SK-N-SH treated with all-trans-retinoic acid at 6 μM for 48 hours (cell line): ENCODE results near the gene FUOM.

ENCODE experiments used
- ATAC-seq: fragments of 200-7000 bp; cut with Tn5 transposase; 3 replicates; pipeline ENCODE4 v1.9.1; 2020; ENCODE audit warnings: mild to moderate bottlenecking, moderate library complexity
- ARNTL ChIP-seq: fragments of 450-650 bp; formaldehyde crosslinking; IDR thresholded peaks from 2 replicates; pipeline ENCODE4 v1.5.0; 2020; ENCODE audit warnings: low read depth, mild to moderate bottlenecking, moderate library complexity, borderline replicate concordance
- BACH2 ChIP-seq: fragments of 250-450 bp; sonication (Bioruptor Pico); IDR thresholded peaks from 2 replicates; pipeline ENCODE4 v1.9.0; 2021; ENCODE audit warnings: mild to moderate bottlenecking, borderline replicate concordance
- CREB5 ChIP-seq: fragments of 250-450 bp; sonication (Bioruptor Pico); IDR thresholded peaks from 2 replicates; pipeline ENCODE4 v1.5.1; 2020; ENCODE audit warnings: low read depth, mild to moderate bottlenecking, moderate library complexity
- CSDC2 ChIP-seq: fragments of 250-450 bp; sonication (Bioruptor Pico); IDR thresholded peaks from 2 replicates; pipeline ENCODE4 v1.5.0; 2020; ENCODE audit warnings: mild to moderate bottlenecking, moderate library complexity
- CSRNP3 ChIP-seq: fragments of 250-450 bp; sonication (Bioruptor Pico); IDR thresholded peaks from 2 replicates; pipeline ENCODE4 v1.5.1; 2021; ENCODE audit warnings: mild to moderate bottlenecking, moderate library complexity
- GLIS3 ChIP-seq: fragments of 250-450 bp; sonication (Bioruptor Pico); IDR thresholded peaks from 2 replicates; pipeline ENCODE4 v1.5.0; 2020; ENCODE audit warnings: mild to moderate bottlenecking, moderate library complexity
- OSR1 ChIP-seq: fragments of 250-450 bp; sonication (Bioruptor Pico); IDR thresholded peaks from 2 replicates; pipeline ENCODE4 v1.8.0; 2022; ENCODE audit warnings: moderate library complexity, mild to moderate bottlenecking, inconsistent platforms
- POU6F1 ChIP-seq: fragments of 250-450 bp; sonication (Bioruptor Pico); IDR thresholded peaks from 2 replicates; pipeline ENCODE4 v1.8.0; 2021; ENCODE audit warnings: low read depth, mild to moderate bottlenecking, moderate library complexity, borderline replicate concordance
- PPARA ChIP-seq: fragments of 250-450 bp; sonication (Bioruptor Pico); IDR thresholded peaks from 2 replicates; pipeline ENCODE4 v1.5.0; 2020; ENCODE audit warnings: mild to moderate bottlenecking, borderline replicate concordance
- RARB ChIP-seq: fragments of 250-450 bp; sonication (Bioruptor Pico); IDR thresholded peaks from 2 replicates; pipeline ENCODE4 v1.8.0; 2021; ENCODE audit warnings: mild to moderate bottlenecking, moderate library complexity
- SNAI2 ChIP-seq: fragments of 250-450 bp; sonication (Bioruptor Pico); IDR thresholded peaks from 2 replicates; pipeline ENCODE4 v1.5.0; 2020; ENCODE audit warnings: mild to moderate bottlenecking, moderate library complexity
- TCF4 ChIP-seq: fragments of 250-450 bp; sonication (Bioruptor Pico); IDR thresholded peaks from 2 replicates; pipeline ENCODE4 v1.8.0; 2021; ENCODE audit warnings: mild to moderate bottlenecking, moderate library complexity, borderline replicate concordance
- TOX ChIP-seq: fragments of 250-450 bp; sonication (Bioruptor Pico); IDR thresholded peaks from 2 replicates; pipeline ENCODE4 v1.8.0; 2021; ENCODE audit warnings: mild to moderate bottlenecking, moderate library complexity, borderline replicate concordance
- ZC3H10 ChIP-seq: fragments of 250-450 bp; sonication (Bioruptor Pico); IDR thresholded peaks from 2 replicates; pipeline ENCODE4 v1.5.1; 2021; ENCODE audit warnings: mild to moderate bottlenecking, moderate library complexity
- ZFP3 ChIP-seq: fragments of 250-450 bp; sonication (Bioruptor Pico); IDR thresholded peaks from 2 replicates; pipeline ENCODE4 v1.5.0; 2020; ENCODE audit warnings: mild to moderate bottlenecking, moderate library complexity
- ZFP30 ChIP-seq: fragments of 450-650 bp; formaldehyde crosslinking; IDR thresholded peaks from 2 replicates; pipeline ENCODE4 v1.5.0; 2022; ENCODE audit warnings: mild to moderate bottlenecking, moderate library complexity
- ZNF565 ChIP-seq: fragments of 450-650 bp; formaldehyde crosslinking; conservative IDR thresholded peaks from 2 replicates; pipeline ENCODE4 v1.5.0; 2020; ENCODE audit warnings: low read depth, mild to moderate bottlenecking, moderate library complexity
- ZNF70 ChIP-seq: fragments of 450-650 bp; formaldehyde crosslinking; IDR thresholded peaks from 2 replicates; pipeline ENCODE4 v1.5.0; 2020; ENCODE audit warnings: mild to moderate bottlenecking, moderate library complexity
- ZNF8 ChIP-seq: fragments of 450-650 bp; formaldehyde crosslinking; IDR thresholded peaks from 2 replicates; pipeline ENCODE4 v1.5.0; 2020; ENCODE audit warnings: mild to moderate bottlenecking, moderate library complexity
- TF ChIP-seq, protein P1 (sequence below): fragments of 250-450 bp; sonication (Bioruptor Pico); IDR thresholded peaks from 2 replicates; pipeline ENCODE4 v1.8.0; 2020; ENCODE audit warnings: mild to moderate bottlenecking, moderate library complexity, borderline replicate concordance
- TF ChIP-seq, protein P2 (sequence below): fragments of 250-450 bp; sonication (Bioruptor Pico); IDR thresholded peaks from 2 replicates; pipeline ENCODE4 v1.5.0; 2020; ENCODE audit warnings: mild to moderate bottlenecking, moderate library complexity

FUOM gene

DNA sequence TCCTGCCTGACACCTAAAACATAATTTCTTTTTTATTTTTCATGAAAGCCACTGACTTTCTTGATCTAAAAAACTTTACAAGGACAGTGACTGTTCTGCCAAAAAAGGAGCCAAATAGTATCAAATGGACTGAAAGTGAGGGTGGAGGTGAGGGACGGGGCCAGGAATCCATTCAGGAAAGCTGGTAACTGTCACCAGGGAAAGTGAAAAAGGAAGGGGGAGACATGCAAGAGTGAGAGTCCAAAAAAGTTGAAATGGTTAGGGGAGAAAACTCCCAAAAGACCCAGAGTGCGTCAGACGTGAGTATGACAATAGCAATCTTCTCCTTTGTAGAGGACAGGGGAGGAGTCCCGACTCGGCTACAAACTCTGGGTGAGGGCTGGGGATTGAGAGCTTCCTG lies 13.6 kb downstream of the FUOM start (continued):
- TF ChIP-seq ZFP3 (CRISPR knock-in tag) (no peak), RARB (CRISPR knock-in tag) (no peak), ZC3H10 (CRISPR knock-in tag) (no peak), ZNF70 (no peak)

DNA sequence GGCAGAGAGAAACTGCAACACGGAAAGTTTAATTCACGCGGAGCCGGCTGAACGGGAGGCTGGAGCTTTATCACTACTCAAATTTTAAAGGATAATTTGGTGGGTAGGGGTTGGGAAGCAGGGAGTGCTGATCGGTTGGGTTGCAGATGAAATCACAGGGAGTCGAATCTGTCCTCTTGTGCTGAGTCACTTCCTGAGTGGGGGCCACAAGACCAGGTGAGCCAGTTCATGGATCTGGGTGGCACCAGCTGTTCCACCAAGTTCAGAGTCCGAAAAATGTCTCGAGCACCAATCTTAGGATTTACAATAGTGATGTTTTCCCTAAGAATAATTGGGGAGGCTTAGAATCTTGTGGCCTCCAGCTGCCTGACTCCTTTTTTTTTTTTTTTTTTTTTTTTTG lies 14.3 kb downstream of the FUOM start:
- no peak for ATAC-seq
- TF ChIP-seq CREB5 (CRISPR knock-in tag), result no peak
- TF ChIP-seq TOX (CRISPR knock-in tag), result no peak
- no peak for TF ChIP-seq ZNF565 (CRISPR knock-in tag)
- no peak for TF ChIP-seq BACH2
- TF ChIP-seq ZNF70, result no peak
- TF ChIP-seq RARB (CRISPR knock-in tag), result no peak
- TF ChIP-seq, protein P1, sequence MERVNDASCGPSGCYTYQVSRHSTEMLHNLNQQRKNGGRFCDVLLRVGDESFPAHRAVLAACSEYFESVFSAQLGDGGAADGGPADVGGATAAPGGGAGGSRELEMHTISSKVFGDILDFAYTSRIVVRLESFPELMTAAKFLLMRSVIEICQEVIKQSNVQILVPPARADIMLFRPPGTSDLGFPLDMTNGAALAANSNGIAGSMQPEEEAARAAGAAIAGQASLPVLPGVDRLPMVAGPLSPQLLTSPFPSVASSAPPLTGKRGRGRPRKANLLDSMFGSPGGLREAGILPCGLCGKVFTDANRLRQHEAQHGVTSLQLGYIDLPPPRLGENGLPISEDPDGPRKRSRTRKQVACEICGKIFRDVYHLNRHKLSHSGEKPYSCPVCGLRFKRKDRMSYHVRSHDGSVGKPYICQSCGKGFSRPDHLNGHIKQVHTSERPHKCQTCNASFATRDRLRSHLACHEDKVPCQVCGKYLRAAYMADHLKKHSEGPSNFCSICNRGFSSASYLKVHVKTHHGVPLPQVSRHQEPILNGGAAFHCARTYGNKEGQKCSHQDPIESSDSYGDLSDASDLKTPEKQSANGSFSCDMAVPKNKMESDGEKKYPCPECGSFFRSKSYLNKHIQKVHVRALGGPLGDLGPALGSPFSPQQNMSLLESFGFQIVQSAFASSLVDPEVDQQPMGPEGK (CRISPR knock-in tag), result no peak

DNA sequence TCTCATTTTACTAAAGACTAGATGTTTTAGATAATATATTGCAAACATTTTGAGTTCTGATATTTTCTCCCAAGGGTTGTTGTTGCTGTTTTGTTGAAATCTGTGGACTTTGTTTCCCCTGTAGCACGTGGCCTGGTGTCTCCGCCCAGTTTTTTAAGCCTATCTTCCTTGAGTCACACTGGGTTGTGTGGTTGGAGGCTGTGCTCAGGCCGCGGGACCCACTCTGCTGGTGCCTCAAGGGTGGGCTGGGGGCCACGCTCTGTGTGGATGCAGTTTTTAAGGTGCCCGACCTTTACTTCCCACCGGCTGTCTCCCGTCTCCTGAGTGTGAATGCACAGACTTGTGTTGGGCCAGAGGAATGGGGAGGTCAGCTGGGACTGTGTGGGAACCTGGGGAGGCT lies 14.9 kb downstream of the FUOM start:
- ATAC-seq, result no peak; the same call in 2 of the 3 replicates
- TF ChIP-seq SNAI2, result no peak
- TF ChIP-seq, all 23 proteins: peak for 0

DNA sequence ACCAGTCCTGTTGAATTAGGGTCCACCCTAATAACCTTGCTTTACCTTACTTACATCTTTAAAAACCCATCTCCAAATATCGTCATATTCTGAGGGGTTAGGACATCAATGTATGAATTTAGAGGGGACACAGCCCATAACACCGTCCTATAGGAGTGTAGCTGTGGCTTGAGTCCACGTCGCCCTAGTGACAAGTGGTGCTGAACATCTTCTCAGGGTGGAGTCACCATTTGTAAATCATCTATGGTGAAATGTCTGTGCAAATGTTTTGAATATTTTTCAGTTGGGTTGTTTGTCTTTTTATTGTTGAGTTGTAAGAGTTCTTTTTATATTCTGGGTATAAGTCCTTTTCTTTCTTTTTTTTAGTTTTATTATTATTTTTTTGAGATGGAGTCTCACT lies 15.8 kb downstream of the FUOM start:
- ATAC-seq, result no peak
- TF ChIP-seq CSDC2 (CRISPR knock-in tag), result no peak
- TF ChIP-seq PPARA (CRISPR knock-in tag), result no peak
- TF ChIP-seq ZFP3 (CRISPR knock-in tag), result no peak
- no peak for TF ChIP-seq CREB5 (CRISPR knock-in tag)
- TF ChIP-seq POU6F1, result no peak
- TF ChIP-seq, protein P1 (CRISPR knock-in tag), result no peak
- no peak for TF ChIP-seq TCF4 (CRISPR knock-in tag)
- TF ChIP-seq, protein P2, sequence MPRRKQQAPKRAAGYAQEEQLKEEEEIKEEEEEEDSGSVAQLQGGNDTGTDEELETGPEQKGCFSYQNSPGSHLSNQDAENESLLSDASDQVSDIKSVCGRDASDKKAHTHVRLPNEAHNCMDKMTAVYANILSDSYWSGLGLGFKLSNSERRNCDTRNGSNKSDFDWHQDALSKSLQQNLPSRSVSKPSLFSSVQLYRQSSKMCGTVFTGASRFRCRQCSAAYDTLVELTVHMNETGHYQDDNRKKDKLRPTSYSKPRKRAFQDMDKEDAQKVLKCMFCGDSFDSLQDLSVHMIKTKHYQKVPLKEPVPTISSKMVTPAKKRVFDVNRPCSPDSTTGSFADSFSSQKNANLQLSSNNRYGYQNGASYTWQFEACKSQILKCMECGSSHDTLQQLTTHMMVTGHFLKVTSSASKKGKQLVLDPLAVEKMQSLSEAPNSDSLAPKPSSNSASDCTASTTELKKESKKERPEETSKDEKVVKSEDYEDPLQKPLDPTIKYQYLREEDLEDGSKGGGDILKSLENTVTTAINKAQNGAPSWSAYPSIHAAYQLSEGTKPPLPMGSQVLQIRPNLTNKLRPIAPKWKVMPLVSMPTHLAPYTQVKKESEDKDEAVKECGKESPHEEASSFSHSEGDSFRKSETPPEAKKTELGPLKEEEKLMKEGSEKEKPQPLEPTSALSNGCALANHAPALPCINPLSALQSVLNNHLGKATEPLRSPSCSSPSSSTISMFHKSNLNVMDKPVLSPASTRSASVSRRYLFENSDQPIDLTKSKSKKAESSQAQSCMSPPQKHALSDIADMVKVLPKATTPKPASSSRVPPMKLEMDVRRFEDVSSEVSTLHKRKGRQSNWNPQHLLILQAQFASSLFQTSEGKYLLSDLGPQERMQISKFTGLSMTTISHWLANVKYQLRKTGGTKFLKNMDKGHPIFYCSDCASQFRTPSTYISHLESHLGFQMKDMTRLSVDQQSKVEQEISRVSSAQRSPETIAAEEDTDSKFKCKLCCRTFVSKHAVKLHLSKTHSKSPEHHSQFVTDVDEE (CRISPR knock-in tag), result no peak
- TF ChIP-seq BACH2, result no peak
- no peak for TF ChIP-seq ARNTL (CRISPR knock-in tag)
- no peak for TF ChIP-seq OSR1
- no peak for TF ChIP-seq RARB (CRISPR knock-in tag)
- TF ChIP-seq CSRNP3 (CRISPR knock-in tag), result no peak
- no peak for TF ChIP-seq ZNF70
- TF ChIP-seq ZFP30 (CRISPR knock-in tag), result no peak
- TF ChIP-seq ZNF8 (CRISPR knock-in tag), result no peak
- TF ChIP-seq ZC3H10 (CRISPR knock-in tag), result no peak
- no peak for TF ChIP-seq GLIS3 (CRISPR knock-in tag)
- no peak for TF ChIP-seq TOX (CRISPR knock-in tag)
